ENCODE measurements around the gene SLC43A3. TPM values are rescaled to one million over a fixed set of nuclear protein-coding genes. Genes with fewer than 3 reads are reported as not detected.

Gene SLC43A3
- total RNA-seq, 2 donors from 2014 or later, result 10.6 to 13.8 TPM

DNA sequence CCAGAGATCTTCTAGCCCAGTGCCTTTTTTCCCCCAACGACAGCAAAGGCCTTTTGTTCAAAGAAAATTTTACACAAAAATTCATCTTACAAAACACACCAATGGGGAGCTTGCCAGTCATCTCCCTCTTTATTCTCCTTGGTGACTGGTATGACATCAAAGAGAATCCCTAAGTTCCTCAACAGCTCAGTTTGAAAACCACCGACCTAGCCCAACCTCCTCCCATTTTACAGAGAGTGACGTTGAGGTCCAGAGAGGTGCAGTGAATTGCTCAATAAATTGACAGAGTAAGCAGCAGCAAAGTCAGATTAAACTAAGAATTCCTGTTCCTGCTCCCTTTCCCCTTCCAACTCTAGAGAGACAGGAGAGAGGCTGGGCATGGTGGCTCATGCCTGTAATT lies 7.8 kb downstream of the SLC43A3 start:
- DNase-seq, result no peak
- no peaks in the 10 kb centered on the region for H3K27me3 ChIP-seq (ENCODE audit: control insufficient read depth, insufficient read depth, low read length, poor library complexity, severe bottlenecking)
- peaks cover 27% of the 10 kb centered on the region for H3K36me3 Mint-ChIP-seq (ENCODE audit: low read depth)
- WGBS, 2 experiments (ENCODE audit: insufficient coverage in 1 of 2, insufficient read length in 1 of 2), result 91 to 100% methylated on average over 1 to 3 of the region's 3 CpGs
- H3K27ac ChIP-seq (ENCODE audit: low read depth, low read length), result no peak overlapping the region
- H3K9me3 ChIP-seq (ENCODE audit: control insufficient read depth, low read length), result no peaks in the 10 kb centered on the region
- no peaks in the 10 kb centered on the region for H3K27me3 Mint-ChIP-seq (ENCODE audit: insufficient read depth)
- TF ChIP-seq, protein P1, sequence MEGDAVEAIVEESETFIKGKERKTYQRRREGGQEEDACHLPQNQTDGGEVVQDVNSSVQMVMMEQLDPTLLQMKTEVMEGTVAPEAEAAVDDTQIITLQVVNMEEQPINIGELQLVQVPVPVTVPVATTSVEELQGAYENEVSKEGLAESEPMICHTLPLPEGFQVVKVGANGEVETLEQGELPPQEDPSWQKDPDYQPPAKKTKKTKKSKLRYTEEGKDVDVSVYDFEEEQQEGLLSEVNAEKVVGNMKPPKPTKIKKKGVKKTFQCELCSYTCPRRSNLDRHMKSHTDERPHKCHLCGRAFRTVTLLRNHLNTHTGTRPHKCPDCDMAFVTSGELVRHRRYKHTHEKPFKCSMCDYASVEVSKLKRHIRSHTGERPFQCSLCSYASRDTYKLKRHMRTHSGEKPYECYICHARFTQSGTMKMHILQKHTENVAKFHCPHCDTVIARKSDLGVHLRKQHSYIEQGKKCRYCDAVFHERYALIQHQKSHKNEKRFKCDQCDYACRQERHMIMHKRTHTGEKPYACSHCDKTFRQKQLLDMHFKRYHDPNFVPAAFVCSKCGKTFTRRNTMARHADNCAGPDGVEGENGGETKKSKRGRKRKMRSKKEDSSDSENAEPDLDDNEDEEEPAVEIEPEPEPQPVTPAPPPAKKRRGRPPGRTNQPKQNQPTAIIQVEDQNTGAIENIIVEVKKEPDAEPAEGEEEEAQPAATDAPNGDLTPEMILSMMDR (conservative IDR thresholded peaks at IDR 0.05), result no peak
- no peak overlapping the region for H3K4me3 ChIP-seq (ENCODE audit: low read length)
- H3K36me3 ChIP-seq (ENCODE audit: control insufficient read depth, insufficient read depth, low read length), result peaks cover 8% of the 10 kb centered on the region
- H3K9ac ChIP-seq (ENCODE audit: extremely low read depth, low read length, poor library complexity, severe bottlenecking), result no peak overlapping the region
- no peak overlapping the region for H3K27ac Mint-ChIP-seq
- H3K9me3 Mint-ChIP-seq, result no peaks in the 10 kb centered on the region
- no peak overlapping the region for H3K4me3 Mint-ChIP-seq
- H3K4me1 ChIP-seq (ENCODE audit: control insufficient read depth, insufficient read depth, low read length), result no peaks in the 10 kb centered on the region
- no peaks in the 10 kb centered on the region for H3K4me1 Mint-ChIP-seq

DNA sequence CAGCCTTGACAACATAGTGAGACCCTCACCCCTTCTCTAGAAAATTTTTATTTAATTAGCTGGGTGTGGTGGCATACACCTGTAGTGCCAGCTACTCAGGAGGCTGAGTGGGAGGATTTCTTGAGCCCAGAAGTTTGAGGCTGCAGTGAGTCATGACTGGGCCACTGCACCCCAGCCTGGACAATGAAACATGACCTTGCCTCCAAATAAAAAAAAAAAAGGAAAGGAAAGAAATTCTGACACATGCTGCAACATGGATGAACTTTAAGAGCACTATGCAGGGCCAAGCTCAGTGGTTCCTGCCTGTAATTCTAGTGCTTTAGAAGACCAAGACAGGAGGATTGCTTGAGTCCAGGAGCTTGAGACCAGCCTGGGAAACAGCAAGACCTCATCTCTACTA lies 8.8 kb downstream of the SLC43A3 start:
- H3K4me1 Mint-ChIP-seq, result no peaks in the 10 kb centered on the region

DNA sequence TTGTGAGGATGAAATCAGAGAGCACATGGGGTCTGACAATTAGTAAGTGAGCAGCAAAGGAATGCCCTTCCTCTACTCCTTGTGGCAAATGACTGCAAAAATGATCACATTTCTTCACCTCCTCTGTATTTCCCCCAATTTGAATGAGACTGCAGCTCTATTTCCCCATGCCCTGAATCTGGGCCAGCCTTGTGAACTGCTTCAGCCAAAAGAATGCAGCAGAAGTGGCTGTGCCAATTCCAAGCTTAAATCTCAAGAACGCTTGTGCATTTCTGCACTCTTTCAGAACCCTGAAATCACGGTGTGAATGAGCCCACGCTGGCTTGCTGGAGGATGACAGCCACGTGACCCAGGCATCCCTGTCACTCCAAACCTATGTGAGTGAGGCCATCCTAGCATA lies 9.9 kb downstream of the SLC43A3 start:
- Mint-ChIP-seq H3K27me3 (ENCODE audit: insufficient read depth) (no peaks in the 10 kb centered on the region), H3K36me3 (ENCODE audit: low read depth) (peaks cover 34% of the 10 kb centered on the region), H3K4me1 (no peaks in the 10 kb centered on the region), H3K4me3 (no peak overlapping the region), H3K27ac (no peak overlapping the region), H3K9me3 (no peaks in the 10 kb centered on the region)
- Histone ChIP-seq H3K9ac (ENCODE audit: extremely low read depth, low read length, poor library complexity, severe bottlenecking) (no peak overlapping the region), H3K27ac (ENCODE audit: low read depth, low read length) (no peak overlapping the region), H3K27me3 (ENCODE audit: control insufficient read depth, insufficient read depth, low read length, poor library complexity, severe bottlenecking) (no peaks in the 10 kb centered on the region), H3K4me3 (ENCODE audit: low read length) (no peak overlapping the region), H3K36me3 (ENCODE audit: control insufficient read depth, insufficient read depth, low read length) (peaks cover 8% of the 10 kb centered on the region), H3K9me3 (ENCODE audit: control insufficient read depth, low read length) (no peaks in the 10 kb centered on the region), H3K4me1 (ENCODE audit: control insufficient read depth, insufficient read depth, low read length) (no peaks in the 10 kb centered on the region)
- TF ChIP-seq, protein P1 (conservative IDR thresholded peaks at IDR 0.05), result no peak
- 93 to 96% methylated on average over 4 of the region's 4 CpGs for WGBS, 2 experiments (ENCODE audit: insufficient coverage in 1 of 2, insufficient read length in 1 of 2)
- DNase-seq, result no peak

More for the DNA sequence above, 8.8 kb downstream of the SLC43A3 start:
- H3K9me3 ChIP-seq (ENCODE audit: control insufficient read depth, low read length), result no peaks in the 10 kb centered on the region
- H3K9ac ChIP-seq (ENCODE audit: extremely low read depth, low read length, poor library complexity, severe bottlenecking), result no peak overlapping the region
- TF ChIP-seq, protein P1 (conservative IDR thresholded peaks at IDR 0.05), result no peak
- H3K27ac Mint-ChIP-seq, result no peak overlapping the region
- H3K4me3 Mint-ChIP-seq, result no peak overlapping the region
- H3K27me3 Mint-ChIP-seq (ENCODE audit: insufficient read depth), result no peaks in the 10 kb centered on the region
- H3K4me1 ChIP-seq (ENCODE audit: control insufficient read depth, insufficient read depth, low read length), result no peaks in the 10 kb centered on the region
- no peak overlapping the region for H3K4me3 ChIP-seq (ENCODE audit: low read length)
- no peak overlapping the region for H3K27ac ChIP-seq (ENCODE audit: low read depth, low read length)
- peaks cover 36% of the 10 kb centered on the region for H3K36me3 Mint-ChIP-seq (ENCODE audit: low read depth)
- no peaks in the 10 kb centered on the region for H3K27me3 ChIP-seq (ENCODE audit: control insufficient read depth, insufficient read depth, low read length, poor library complexity, severe bottlenecking)
- DNase-seq, result no peak
- no peaks in the 10 kb centered on the region for H3K9me3 Mint-ChIP-seq
- H3K36me3 ChIP-seq (ENCODE audit: control insufficient read depth, insufficient read depth, low read length), result peaks cover 8% of the 10 kb centered on the region
